CD14-positive monocyte (primary cell): ENCODE data around the gene KRT23. TPM values are rescaled to one million over a fixed set of nuclear protein-coding genes. Genes with fewer than 3 reads are reported as not detected.

Experiments used
- DNase-seq, 3 donors: peaks; one replicate each; pipeline ENCODE4 v3.0.0-alpha.2; 2011 to 2022
- H2AFZ ChIP-seq: 2 replicates; pipeline ENCODE4 v1.6.0; 2012; ENCODE audit warnings: mild to moderate bottlenecking, low read depth, low read length, inconsistent platforms; ENCODE audit not compliant: insufficient read depth, poor library complexity, severe bottlenecking
- H3K27ac ChIP-seq, 2 donors: 1 replicate in 1 of 2; 2 replicates in 1 of 2; pipeline ENCODE4 v1.5.1; 2012 to 2013; ENCODE audit warnings: low read length in 2 of 2, control low read depth in 1 of 2, inconsistent platforms in 1 of 2, low read depth in 1 of 2, mild to moderate bottlenecking in 1 of 2
- H3K27me3 ChIP-seq, 2 donors: one replicate each; pipeline versions ENCODE4 v1.6.0 to v1.6.1; 2011 to 2013; ENCODE audit warnings: low read length in 2 of 2; ENCODE audit not compliant: control insufficient read depth in 2 of 2, insufficient read depth in 2 of 2
- H3K36me3 ChIP-seq, 2 donors: replicated peaks in 1 of 2; 1 replicate in 1 of 2; 2 replicates in 1 of 2; pipeline versions ENCODE4 v1.5.1 to v1.6.1; 2012 to 2013; ENCODE audit warnings: low read length in 2 of 2, control low read depth in 1 of 2, inconsistent platforms in 1 of 2, mild to moderate bottlenecking in 1 of 2; ENCODE audit not compliant: insufficient read depth in 2 of 2, control insufficient read depth in 1 of 2
- H3K4me1 ChIP-seq, 2 donors: 1 replicate in 1 of 2; 2 replicates in 1 of 2; pipeline versions ENCODE4 v1.5.1 to v1.6.1; 2012 to 2013; ENCODE audit warnings: low read length in 2 of 2, control low read depth in 1 of 2, inconsistent platforms in 1 of 2, mild to moderate bottlenecking in 1 of 2, moderate library complexity in 1 of 2; ENCODE audit not compliant: insufficient read depth in 2 of 2, control insufficient read depth in 1 of 2
- H3K4me2 ChIP-seq: replicated peaks from 2 replicates; pipeline ENCODE3; 2012; ENCODE audit warnings: low read length, moderate library complexity, mild to moderate bottlenecking; ENCODE audit not compliant: poor library complexity, severe bottlenecking; ENCODE audit errors: extremely low read depth
- H3K4me3 ChIP-seq, 3 experiments: fragments of 200-600 bp in 1 of 3; sonication (generic) in 1 of 3; replicated peaks in 1 of 3; 1 replicate in 2 of 3; 2 replicates in 1 of 3; pipeline ENCODE4 v1.5.1; 2011 to 2013; ENCODE audit warnings: low read length in 3 of 3, mild to moderate bottlenecking in 3 of 3, control low read depth in 2 of 3, low read depth in 2 of 3, inconsistent platforms in 1 of 3, moderate library complexity in 1 of 3
- H3K79me2 ChIP-seq: 2 replicates; pipeline ENCODE4 v1.6.0; 2012; ENCODE audit warnings: mild to moderate bottlenecking, control low read depth, inconsistent platforms, low read length, moderate library complexity; ENCODE audit not compliant: insufficient read depth
- H3K9ac ChIP-seq: 2 replicates; pipeline ENCODE4 v1.6.0; 2017; ENCODE audit warnings: low read length, mild to moderate bottlenecking; ENCODE audit not compliant: insufficient read depth, poor library complexity, severe bottlenecking
- H3K9me3 ChIP-seq, 2 donors: replicated peaks in 1 of 2; 1 replicate in 1 of 2; 2 replicates in 1 of 2; pipeline versions ENCODE4 v1.5.1 to v1.6.1; 2012 to 2013; ENCODE audit warnings: low read length in 2 of 2, control low read depth in 1 of 2; ENCODE audit not compliant: control insufficient read depth in 1 of 2, insufficient read depth in 1 of 2
- H4K20me1 ChIP-seq: 2 replicates; pipeline ENCODE4 v1.6.0; 2012; ENCODE audit warnings: mild to moderate bottlenecking, low read length, control low read depth, moderate library complexity; ENCODE audit not compliant: insufficient read depth
- H3K27ac Mint-ChIP-seq, 7 donors: one replicate each; pipeline ENCODE4 v1.8.0; 2020; ENCODE audit warnings: mild to moderate bottlenecking in 7 of 7, mixed read lengths in 7 of 7, moderate library complexity in 6 of 7, inconsistent platforms in 2 of 7
- H3K27me3 Mint-ChIP-seq, 3 donors: one replicate each; pipeline ENCODE4 v1.8.0; 2021 to 2022; ENCODE audit warnings: low read depth in 3 of 3, mild to moderate bottlenecking in 3 of 3, mixed read lengths in 3 of 3, moderate library complexity in 3 of 3, inconsistent platforms in 1 of 3
- H3K36me3 Mint-ChIP-seq, 2 donors: one replicate each; pipeline ENCODE4 v1.8.0; 2020; ENCODE audit warnings: mixed read lengths in 2 of 2, inconsistent platforms in 1 of 2, mild to moderate bottlenecking in 1 of 2
- H3K4me1 Mint-ChIP-seq: one replicate; pipeline ENCODE4 v1.8.0; 2020; ENCODE audit warnings: mild to moderate bottlenecking, mixed read lengths
- H3K4me3 Mint-ChIP-seq, 2 donors: one replicate each; pipeline ENCODE4 v1.8.0; 2020; ENCODE audit warnings: mild to moderate bottlenecking in 2 of 2, mixed read lengths in 2 of 2, moderate library complexity in 1 of 2
- H3K9me3 Mint-ChIP-seq, 7 donors: one replicate each; pipeline ENCODE4 v1.8.0; 2020 to 2022; ENCODE audit warnings: mixed read lengths in 7 of 7, mild to moderate bottlenecking in 6 of 7, moderate library complexity in 6 of 7, inconsistent platforms in 2 of 7
- WGBS: methylation state at CpG from one replicate; pipeline ENCODE4 v1.1.5; 2013; ENCODE audit warnings: missing lambda C conversion rate; ENCODE audit not compliant: insufficient coverage; 5-methylcytosine and 5-hydroxymethylcytosine counted together
- intact Hi-C, 2 donors: fragments of 100-400 bp; cut with micrococcal nuclease; formaldehyde crosslinking; loops; one replicate each; pipeline versions ENCODE4 v1.15.0 to v1.15.1; 2023
- polyA plus RNA-seq, 3 donors: library from polyadenylated mRNA; depleted of rRNA in 1 of 3; unstranded in 2 of 3; stranded (reverse) in 1 of 3; fragments of 300-500 nt in 2 of 3; fragments of >200 nt in 1 of 3; fragmentation: Illumina TruSeq in 2 of 3; gene quantifications; 1 replicate in 2 of 3; 2 replicates in 1 of 3; pipeline ENCODE4 v1.2.3, GENCODE V29; 2012 to 2021
- TF ChIP-seq, protein P1 (sequence below): fragments of 200-600 bp; IDR thresholded peaks from one replicate; pipeline ENCODE4 v1.8.0; 2022; ENCODE audit warnings: antibody characterized with exemption, mild to moderate bottlenecking

KRT23 gene
- polyA plus RNA-seq, 3 donors: 1.7 to 7.6 (median 3.6) TPM

DNA sequence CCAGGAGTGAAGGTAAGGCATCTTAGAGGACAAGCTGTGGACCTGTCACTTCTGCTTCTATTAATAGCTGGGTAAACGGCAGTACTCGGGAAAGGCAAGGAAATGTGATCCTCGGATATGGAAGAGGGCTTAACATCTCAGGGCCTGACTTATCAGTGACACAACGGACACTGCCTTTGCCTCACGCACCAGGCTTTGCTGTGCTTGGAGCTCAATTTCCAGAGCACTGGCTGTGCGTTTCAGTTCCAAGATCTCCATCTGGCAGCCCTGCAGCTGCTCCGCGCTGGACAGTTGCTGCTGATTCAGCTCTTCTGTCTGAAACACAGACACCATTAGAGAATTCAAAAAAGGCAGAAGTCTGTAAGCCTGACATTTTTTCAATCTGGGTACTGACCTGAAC lies 43.1 kb upstream of the KRT23 start:
- H3K4me2 ChIP-seq: no peak overlapping the region
- Mint-ChIP-seq H3K27me3 (peaks cover 7 to 13% (median 11%) of the 10 kb centered on the region in 3 donors), H3K4me1 (no peaks in the 10 kb centered on the region), H3K4me3 (no peak overlapping the region), H3K27ac (no peak overlapping the region), H3K9me3 (no peaks in the 10 kb centered on the region), H3K36me3 (no peaks in the 10 kb centered on the region)
- no peaks in the 10 kb centered on the region for H3K9me3 ChIP-seq
- H4K20me1 ChIP-seq: no peaks in the 10 kb centered on the region
- H3K27me3 ChIP-seq: peaks cover 2 to 4% of the 10 kb centered on the region in 2 donors
- no peak for DNase-seq
- H3K9ac ChIP-seq: no peak overlapping the region
- H3K4me3 ChIP-seq: no peak overlapping the region
- WGBS: 86% methylated on average over 8 of the region's 8 CpGs
- no peaks in the 10 kb centered on the region for H3K79me2 ChIP-seq
- no peak overlapping the region for H2AFZ ChIP-seq
- TF ChIP-seq, protein P1, sequence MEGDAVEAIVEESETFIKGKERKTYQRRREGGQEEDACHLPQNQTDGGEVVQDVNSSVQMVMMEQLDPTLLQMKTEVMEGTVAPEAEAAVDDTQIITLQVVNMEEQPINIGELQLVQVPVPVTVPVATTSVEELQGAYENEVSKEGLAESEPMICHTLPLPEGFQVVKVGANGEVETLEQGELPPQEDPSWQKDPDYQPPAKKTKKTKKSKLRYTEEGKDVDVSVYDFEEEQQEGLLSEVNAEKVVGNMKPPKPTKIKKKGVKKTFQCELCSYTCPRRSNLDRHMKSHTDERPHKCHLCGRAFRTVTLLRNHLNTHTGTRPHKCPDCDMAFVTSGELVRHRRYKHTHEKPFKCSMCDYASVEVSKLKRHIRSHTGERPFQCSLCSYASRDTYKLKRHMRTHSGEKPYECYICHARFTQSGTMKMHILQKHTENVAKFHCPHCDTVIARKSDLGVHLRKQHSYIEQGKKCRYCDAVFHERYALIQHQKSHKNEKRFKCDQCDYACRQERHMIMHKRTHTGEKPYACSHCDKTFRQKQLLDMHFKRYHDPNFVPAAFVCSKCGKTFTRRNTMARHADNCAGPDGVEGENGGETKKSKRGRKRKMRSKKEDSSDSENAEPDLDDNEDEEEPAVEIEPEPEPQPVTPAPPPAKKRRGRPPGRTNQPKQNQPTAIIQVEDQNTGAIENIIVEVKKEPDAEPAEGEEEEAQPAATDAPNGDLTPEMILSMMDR: no peak
- no peaks in the 10 kb centered on the region for H3K36me3 ChIP-seq
- intact Hi-C loops: no loop called here
- no peak overlapping the region for H3K27ac ChIP-seq
- no peaks in the 10 kb centered on the region for H3K4me1 ChIP-seq

DNA sequence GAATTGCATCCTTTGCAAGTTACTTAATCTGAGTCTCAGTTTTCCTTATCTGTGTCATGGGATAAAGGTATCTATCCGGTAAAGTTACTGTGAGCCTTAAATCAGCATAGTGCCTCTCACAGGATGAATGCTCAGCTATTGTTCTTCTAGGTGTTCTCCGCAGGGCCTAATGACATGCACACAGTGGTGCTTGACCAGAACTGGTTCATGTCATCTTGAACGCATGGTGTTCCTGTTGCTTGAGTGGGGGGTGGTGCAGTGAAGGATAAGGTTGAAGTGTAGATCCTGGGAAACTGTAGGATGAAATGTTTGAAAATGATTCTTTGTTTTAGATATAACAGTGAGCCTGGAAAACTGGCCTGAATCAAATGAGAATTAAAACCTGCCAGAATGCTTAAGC lies 42.7 kb upstream of the KRT23 start:
- WGBS: 100% methylated on average over 3 of the region's 3 CpGs
- peaks cover 6 to 15% (median 13%) of the 10 kb centered on the region in 3 donors for H3K27me3 Mint-ChIP-seq
- Histone ChIP-seq H4K20me1 (no peaks in the 10 kb centered on the region), H3K9me3 (no peaks in the 10 kb centered on the region), H3K36me3 (no peaks in the 10 kb centered on the region), H3K4me2 (no peak overlapping the region), H3K4me1 (no peaks in the 10 kb centered on the region), H3K27ac (no peak overlapping the region), H3K27me3 (peaks cover 0 to 4% of the 10 kb centered on the region in 2 donors), H2AFZ (no peak overlapping the region), H3K4me3 (no peak overlapping the region), H3K9ac (no peak overlapping the region), H3K79me2 (no peaks in the 10 kb centered on the region)
- DNase-seq: no peak
- no peak overlapping the region for H3K27ac Mint-ChIP-seq
- H3K4me3 Mint-ChIP-seq: no peak overlapping the region
- no peaks in the 10 kb centered on the region for H3K36me3 Mint-ChIP-seq
- intact Hi-C loops: no loop called here
- H3K4me1 Mint-ChIP-seq: no peaks in the 10 kb centered on the region
- TF ChIP-seq, protein P1: no peak
- no peaks in the 10 kb centered on the region for H3K9me3 Mint-ChIP-seq
